ENCODE results near the gene CNTNAP2. TPM values are rescaled to one million over a fixed set of nuclear protein-coding genes. Genes with fewer than 3 reads are reported as not detected.

The CNTNAP2 gene
- total RNA-seq, 3 donors from 2014 or later (not counting 1 experiment from before 2014, with no cell fraction given), result 0.18 to 1.1 TPM; not detected in 1

DNA sequence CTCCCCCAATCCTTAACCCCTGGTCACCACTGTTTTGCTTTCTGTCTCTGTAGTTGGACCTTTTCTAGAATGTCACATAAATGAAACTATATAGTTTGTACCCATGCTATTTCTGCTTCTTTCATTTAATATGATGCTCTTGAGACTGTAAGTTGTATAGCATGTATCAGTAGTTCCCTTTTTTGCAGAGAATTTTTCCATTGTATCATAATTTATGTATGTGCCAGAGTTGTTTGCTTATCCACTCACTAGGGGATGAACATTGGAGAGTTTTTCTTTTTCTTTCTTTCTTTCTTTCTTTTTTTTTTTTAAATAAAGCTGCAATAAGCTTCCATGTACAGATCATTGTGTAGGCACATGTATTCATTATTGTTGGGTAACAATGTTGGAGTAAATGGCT lies 544.8 kb downstream of the CNTNAP2 start:
- H3K27me3 Mint-ChIP-seq (ENCODE audit: low read depth in 2 of 2), result no peaks in the 10 kb centered on the region
- H3K27ac ChIP-seq (ENCODE audit: low read length), result no peak overlapping the region
- H3K9me3 Mint-ChIP-seq, result peaks cover 13 to 17% of the 10 kb centered on the region in 2 donors
- H3K36me3 Mint-ChIP-seq, result no peaks in the 10 kb centered on the region
- no peak for TF ChIP-seq CTCF (IDR thresholded peaks at IDR 0.05)
- H3K4me1 Mint-ChIP-seq, result no peaks in the 10 kb centered on the region
- no peaks in the 10 kb centered on the region for H3K36me3 ChIP-seq (ENCODE audit: control insufficient read depth, insufficient read depth, low read length)
- H3K4me3 ChIP-seq (ENCODE audit: low read length), result no peak overlapping the region
- no peaks in the 10 kb centered on the region for H3K27me3 ChIP-seq (ENCODE audit: control insufficient read depth, insufficient read depth, low read length)
- intact Hi-C loops (cut with micrococcal nuclease), result no loop called here
- no peak overlapping the region for H3K27ac Mint-ChIP-seq
- ATAC-seq (no peak), DNase-seq (no peak)
- H3K4me3 Mint-ChIP-seq, result no peak overlapping the region
- no peaks in the 10 kb centered on the region for H3K4me1 ChIP-seq (ENCODE audit: control insufficient read depth, insufficient read depth, low read length)
- H3K9me3 ChIP-seq (ENCODE audit: control insufficient read depth, insufficient read depth, low read length), result peaks cover 2% of the 10 kb centered on the region

DNA sequence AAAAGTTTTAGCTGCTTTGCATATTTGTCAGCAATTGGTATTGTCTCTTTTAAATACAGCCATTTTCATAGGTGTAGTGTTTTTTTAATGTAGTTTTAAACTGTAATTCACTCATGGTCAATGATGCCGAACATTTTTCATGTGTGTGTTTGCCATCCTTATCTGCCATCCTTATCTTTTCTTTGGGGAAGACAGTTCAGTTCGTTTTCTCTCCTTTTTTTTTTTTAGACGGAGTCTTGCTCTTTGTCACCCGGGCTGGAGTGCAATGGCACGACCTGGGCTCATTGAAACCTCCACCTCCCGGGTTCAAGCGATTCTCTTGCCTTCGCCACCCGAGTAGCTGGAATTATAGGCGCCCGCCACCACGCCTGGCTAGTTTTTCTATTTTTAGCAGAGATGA lies 545.3 kb downstream of the CNTNAP2 start:
- Histone ChIP-seq H3K4me3 (ENCODE audit: low read length) (no peak overlapping the region), H3K27ac (ENCODE audit: low read length) (no peak overlapping the region), H3K36me3 (ENCODE audit: control insufficient read depth, insufficient read depth, low read length) (no peaks in the 10 kb centered on the region), H3K9me3 (ENCODE audit: control insufficient read depth, insufficient read depth, low read length) (peaks cover 2% of the 10 kb centered on the region), H3K27me3 (ENCODE audit: control insufficient read depth, insufficient read depth, low read length) (no peaks in the 10 kb centered on the region), H3K4me1 (ENCODE audit: control insufficient read depth, insufficient read depth, low read length) (no peaks in the 10 kb centered on the region)
- Mint-ChIP-seq H3K4me3 (no peak overlapping the region), H3K27me3 (ENCODE audit: low read depth in 2 of 2) (no peaks in the 10 kb centered on the region), H3K9me3 (peaks cover 13 to 21% of the 10 kb centered on the region in 2 donors), H3K4me1 (no peaks in the 10 kb centered on the region), H3K36me3 (no peaks in the 10 kb centered on the region), H3K27ac (no peak overlapping the region)
- intact Hi-C loops (cut with micrococcal nuclease), result no loop called here
- ATAC-seq (no peak), DNase-seq (no peak)
- WGBS (ENCODE audit: insufficient coverage), result 84% methylated on average over 12 of the region's 12 CpGs
- no peak for TF ChIP-seq CTCF (IDR thresholded peaks at IDR 0.05)

- Histone ChIP-seq H3K27me3 (ENCODE audit: control insufficient read depth, insufficient read depth, low read length) (no peaks in the 10 kb centered on the region), H3K4me3 (ENCODE audit: low read length) (no peak overlapping the region), H3K4me1 (ENCODE audit: control insufficient read depth, insufficient read depth, low read length) (no peaks in the 10 kb centered on the region), H3K36me3 (ENCODE audit: control insufficient read depth, insufficient read depth, low read length) (no peaks in the 10 kb centered on the region), H3K9me3 (ENCODE audit: control insufficient read depth, insufficient read depth, low read length) (peaks cover 2% of the 10 kb centered on the region), H3K27ac (ENCODE audit: low read length) (no peak overlapping the region)
- intact Hi-C loops (cut with micrococcal nuclease), result no loop called here
- 98% methylated on average over 11 of the region's 12 CpGs for WGBS (ENCODE audit: insufficient coverage)
- Mint-ChIP-seq H3K9me3 (peaks cover 11 to 26% of the 10 kb centered on the region in 2 donors), H3K4me1 (no peaks in the 10 kb centered on the region), H3K4me3 (no peak overlapping the region), H3K27ac (no peak overlapping the region), H3K36me3 (no peaks in the 10 kb centered on the region), H3K27me3 (ENCODE audit: low read depth in 2 of 2) (no peaks in the 10 kb centered on the region)
- TF ChIP-seq CTCF (IDR thresholded peaks at IDR 0.05), result no peak
- ATAC-seq (no peak), DNase-seq (no peak)
Measured at GRCh38 chr7:146665023-146665422, 548.4 kb downstream of the CNTNAP2 start.

GRCh38 chr7:146670532-146670931 lies 553.9 kb downstream of the CNTNAP2 start:
- H3K27me3 ChIP-seq (ENCODE audit: control insufficient read depth, insufficient read depth, low read length), result no peaks in the 10 kb centered on the region
- no peaks in the 10 kb centered on the region for H3K27me3 Mint-ChIP-seq (ENCODE audit: low read depth in 2 of 2)
- no peak for TF ChIP-seq CTCF (IDR thresholded peaks at IDR 0.05)
- ATAC-seq (no peak), DNase-seq (no peak)
- intact Hi-C loops (cut with micrococcal nuclease), result no loop called here
- no peaks in the 10 kb centered on the region for H3K4me1 ChIP-seq (ENCODE audit: control insufficient read depth, insufficient read depth, low read length)
- no peak overlapping the region for H3K27ac ChIP-seq (ENCODE audit: low read length)
- no peaks in the 10 kb centered on the region for H3K36me3 ChIP-seq (ENCODE audit: control insufficient read depth, insufficient read depth, low read length)
- peaks cover 3% of the 10 kb centered on the region for H3K9me3 ChIP-seq (ENCODE audit: control insufficient read depth, insufficient read depth, low read length)
- H3K4me3 ChIP-seq (ENCODE audit: low read length), result no peak overlapping the region
- no peaks in the 10 kb centered on the region for H3K36me3 Mint-ChIP-seq
- 77% methylated on average over 2 of the region's 2 CpGs for WGBS (ENCODE audit: insufficient coverage)
- H3K4me1 Mint-ChIP-seq, result no peaks in the 10 kb centered on the region
- no peak overlapping the region for H3K27ac Mint-ChIP-seq
- H3K9me3 Mint-ChIP-seq, result peaks cover 10 to 24% of the 10 kb centered on the region in 2 donors
- no peak overlapping the region for H3K4me3 Mint-ChIP-seq

All from natural killer cell (primary cell).